ENCODE data around the gene ALG9.
A peak's percentile ranks its signal among the peaks of the same experiment; 100 is the strongest.
"Not testable (repeated sequence)": the region's sequence is repeated elsewhere in the genome, so short reads cannot be mapped to it uniquely, and the experiment has no call there.

Gene ALG9

GRCh38 chr11:111870886-111871692 lies at the start of gene ALG9:
TSS of gene ALG9 (minus strand) at chr11:111871581. CDS start at chr11:111871482, 99 bp downstream.
- DNase-seq: peak in 1 of 2 experiments; percentile 40

GRCh38 chr11:111920908-111921307 lies 49.5 kb upstream of the ALG9 start:
- no peak for DNase-seq

- no peak for DNase-seq
These were observed 47.2 kb upstream of the ALG9 start, which contains the start of gene C11orf52 for GRCh38 chr11:111918390-111919256. TSS of gene C11orf52 (plus strand) at chr11:111918913. CDS start at chr11:111918973, 60 bp downstream.

- DNase-seq: no peak
These were observed 46.4 kb upstream of the ALG9 start for GRCh38 chr11:111917788-111918187.

GRCh38 chr11:111917312-111917711 lies 45.9 kb upstream of the ALG9 start:
- DNase-seq: no peak

GRCh38 chr11:111916768-111917167 lies 45.4 kb upstream of the ALG9 start:
- DNase-seq: no peak

GRCh38 chr11:111913997-111914396 lies 42.6 kb upstream of the ALG9 start:
- peak in 1 of 2 experiments; percentile 13 for DNase-seq

GRCh38 chr11:111913031-111913861 lies 41.9 kb upstream of the ALG9 start:
- DNase-seq: peak in 1 of 2 experiments; percentile 37

- no peak for DNase-seq
These were observed 41.2 kb upstream of the ALG9 start, which contains the start of gene HSPB2 for GRCh38 chr11:111912535-111912934. TSS of gene HSPB2 (plus strand) at chr11:111912734. CDS start at chr11:111912830, 96 bp downstream.

- peak; percentile 78 to 87 for DNase-seq
These were observed 40.4 kb upstream of the ALG9 start, which contains the start of gene CRYAB for GRCh38 chr11:111911563-111912401. TSS of gene CRYAB (minus strand) at chr11:111911770. CDS start at chr11:111911724, 46 bp downstream.

- DNase-seq: peak; percentile 23 to 34
These were observed 39.5 kb upstream of the ALG9 start for GRCh38 chr11:111910676-111911562.

- DNase-seq: no peak
These were observed 38.0 kb upstream of the ALG9 start for GRCh38 chr11:111909378-111909777.

- no peak for DNase-seq
These were observed 37.4 kb upstream of the ALG9 start for GRCh38 chr11:111908639-111909305.

- no peak for DNase-seq
These were observed 35.3 kb upstream of the ALG9 start for GRCh38 chr11:111906680-111907079.

GRCh38 chr11:111905411-111905810 lies 34.0 kb upstream of the ALG9 start:
- DNase-seq: no peak

- DNase-seq: no peak
These were observed 15.5 kb upstream of the ALG9 start for GRCh38 chr11:111886844-111887243.

- DNase-seq: no peak
These were observed 14.7 kb upstream of the ALG9 start for GRCh38 chr11:111886032-111886431.

- DNase-seq: not testable (repeated sequence)
These were observed 13.7 kb upstream of the ALG9 start for GRCh38 chr11:111885053-111885452.

- DNase-seq: no peak
These were observed 10.8 kb upstream of the ALG9 start for GRCh38 chr11:111882202-111882601.

GRCh38 chr11:111879637-111879960 lies 8.2 kb upstream of the ALG9 start:
- no peak for DNase-seq

All from cerebellar nuclear complex (tissue), 1 donor.